Vagina (tissue), 2 donors: ENCODE results near the gene NBPF1. TPM values are rescaled to one million over a fixed set of nuclear protein-coding genes. Genes with fewer than 3 reads are reported as not detected.
"Not testable (repeated sequence)": the region's sequence is repeated elsewhere in the genome, so short reads cannot be mapped to it uniquely, and the experiment has no call there.

ENCODE experiments used
- DNase-seq, 2 donors: peaks; one replicate each; pipeline ENCODE4 v3.0.0-alpha.2; 2017; ENCODE audit errors: extremely low spot score in 2 of 2
- H3K27ac ChIP-seq: fragments of 200-600 bp; sonication (generic); one replicate; pipeline ENCODE4 v1.5.1; 2019
- H3K27me3 ChIP-seq: fragments of 200-600 bp; sonication (generic); one replicate; pipeline ENCODE4 v1.5.1; 2019
- H3K36me3 ChIP-seq, 2 donors: fragments of 200-600 bp; sonication (generic); one replicate each; pipeline ENCODE4 v1.5.1; 2017 to 2019
- H3K4me1 ChIP-seq: fragments of 200-600 bp; sonication (generic); one replicate; pipeline ENCODE4 v1.5.1; 2019
- H3K4me3 ChIP-seq, 2 donors: fragments of 200-600 bp; sonication (generic); 1 replicate in 1 of 2; 2 replicates in 1 of 2; pipeline ENCODE4 v1.5.1; 2016 to 2019
- H3K9me3 ChIP-seq: fragments of 200-600 bp; sonication (generic); one replicate; pipeline ENCODE4 v1.5.1; 2019
- POLR2A ChIP-seq, 2 donors: fragments of 450-650 bp; IDR thresholded peaks; one replicate each; pipeline ENCODE4 v1.6.1; 2017; ENCODE audit warnings: antibody characterized with exemption in 2 of 2, mild to moderate bottlenecking in 2 of 2, moderate library complexity in 2 of 2
- POLR2AphosphoS5 ChIP-seq, 2 donors: sonication (generic); formaldehyde crosslinking; IDR thresholded peaks; one replicate each; pipeline ENCODE4 v1.9.0; 2017; ENCODE audit warnings: antibody characterized with exemption in 2 of 2, mild to moderate bottlenecking in 2 of 2, low read depth in 1 of 2; ENCODE audit not compliant: insufficient read depth in 1 of 2
- intact Hi-C: fragments of 100-400 bp; cut with DNase I; formaldehyde crosslinking; loops from one replicate; pipeline ENCODE4 v1.15.1; 2023
- total RNA-seq: library from RNA; depleted of rRNA; stranded (reverse); fragments of >200 nt; gene quantifications from one replicate; pipeline ENCODE4 v1.2.3, GENCODE V29; 2016
- TF ChIP-seq, protein P1 (sequence below), 3 experiments: fragments of 450-650 bp in 2 of 3; fragments of 200-600 bp in 1 of 3; sonication (generic) in 1 of 3; IDR thresholded peaks; one replicate each; pipeline ENCODE4 v1.5.1; 2017 to 2019; ENCODE audit warnings: antibody characterized with exemption in 3 of 3, mild to moderate bottlenecking in 2 of 3, moderate library complexity in 2 of 3

The NBPF1 gene
- total RNA-seq, 1 donor from 2014 or later = 45.9 TPM

DNA sequence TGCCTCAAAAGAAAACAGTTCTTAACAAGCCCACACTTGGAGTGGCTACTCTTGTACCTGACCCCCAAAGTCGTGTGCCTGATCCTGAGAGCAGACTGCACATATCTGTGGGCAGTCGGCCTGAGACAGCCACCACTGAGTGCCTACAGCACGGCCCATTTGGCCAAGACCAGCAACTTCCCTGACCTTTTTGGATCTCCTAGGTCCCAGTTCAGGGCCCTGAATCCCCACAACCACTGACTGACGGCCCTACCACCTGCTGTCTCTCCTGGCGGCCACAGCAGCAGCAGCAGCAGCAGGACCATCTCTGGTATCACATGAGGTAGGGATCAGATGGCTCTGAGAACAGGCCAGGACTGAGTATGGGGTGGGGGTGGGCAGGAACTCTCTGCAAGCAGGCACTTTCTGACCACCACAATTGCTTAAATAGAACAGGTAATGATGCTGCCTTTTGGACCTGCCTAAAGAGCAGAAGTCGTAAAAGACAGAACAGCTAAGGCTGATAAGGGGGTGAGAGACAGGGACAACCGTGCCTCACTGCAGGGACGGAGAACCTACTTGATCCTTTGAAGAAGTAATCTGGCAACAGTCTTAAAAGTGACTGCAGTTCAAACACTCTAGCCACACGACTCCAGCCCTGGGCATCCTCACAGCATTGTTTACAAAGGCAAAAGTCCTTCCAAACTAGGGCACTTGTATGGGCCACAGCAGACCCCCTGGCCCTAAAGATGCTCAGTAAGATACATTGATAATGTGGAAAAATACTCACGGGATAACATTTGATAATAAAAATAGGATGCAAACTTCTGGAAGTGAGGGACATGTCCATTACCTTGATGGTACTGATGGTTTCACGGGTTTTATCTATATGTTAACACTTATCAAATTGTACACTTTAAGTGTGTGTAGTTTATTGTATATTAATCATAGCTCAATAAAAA is 26.0 kb upstream of the NBPF1 start:
- intact Hi-C loops, H3K4me3 ChIP-seq, H3K9me3 ChIP-seq, H3K27me3 ChIP-seq, H3K36me3 ChIP-seq, H3K27ac ChIP-seq: not testable (repeated sequence)
- peaks cover 32% of the 10 kb centered on the region for H3K4me1 ChIP-seq
- peak in 1 of 2 donors; percentile 98 for DNase-seq

- H3K4me1 ChIP-seq = peaks cover 21% of the 10 kb centered on the region
- intact Hi-C loops, H3K27me3 ChIP-seq, H3K9me3 ChIP-seq, H3K27ac ChIP-seq, H3K4me3 ChIP-seq: not testable (repeated sequence)
- peak in 1 of 2 donors; percentile 98 for DNase-seq
- H3K36me3 ChIP-seq = peaks cover 0 to 16% of the 10 kb centered on the region in 2 donors
Measured at GRCh38 chr1:16637941-16638778, 24.8 kb upstream of the NBPF1 start.

DNA sequence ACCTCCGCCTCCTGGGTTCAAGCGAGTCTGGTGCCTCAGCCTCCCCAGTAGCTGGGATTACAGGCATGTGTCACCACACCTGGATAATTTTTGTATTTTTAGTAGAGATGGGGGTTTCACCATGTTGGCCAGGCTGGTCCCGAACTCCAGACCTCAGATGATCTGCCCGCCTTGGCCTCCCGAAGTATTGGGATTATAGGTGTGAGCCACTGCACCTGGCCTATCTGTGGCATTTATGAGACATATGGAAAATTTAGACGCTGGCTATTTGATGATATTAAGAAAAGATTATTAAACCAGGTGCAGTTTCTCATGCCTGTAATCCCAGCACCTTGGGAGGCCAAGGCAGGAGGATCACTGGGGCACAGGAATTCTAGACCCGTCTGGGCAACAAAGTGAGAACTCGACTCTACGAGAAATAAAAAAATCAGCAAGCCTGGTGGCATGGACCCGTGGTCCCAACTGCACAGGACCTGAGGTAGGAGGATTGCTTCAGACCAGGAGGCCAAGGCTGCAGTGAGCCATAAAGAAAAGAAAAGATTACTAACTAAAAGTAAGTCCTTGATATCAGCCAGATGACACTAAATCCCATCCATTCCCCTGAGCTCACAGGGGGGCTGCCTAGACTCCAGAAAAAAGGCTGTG is 23.3 kb upstream of the NBPF1 start:
- H3K36me3 ChIP-seq = peaks cover 0 to 27% of the 10 kb centered on the region in 2 donors
- intact Hi-C loops, H3K4me1 ChIP-seq, H3K4me3 ChIP-seq, H3K27me3 ChIP-seq, H3K27ac ChIP-seq, H3K9me3 ChIP-seq: not testable (repeated sequence)
- peak in 1 of 2 donors; percentile 97 for DNase-seq

DNA sequence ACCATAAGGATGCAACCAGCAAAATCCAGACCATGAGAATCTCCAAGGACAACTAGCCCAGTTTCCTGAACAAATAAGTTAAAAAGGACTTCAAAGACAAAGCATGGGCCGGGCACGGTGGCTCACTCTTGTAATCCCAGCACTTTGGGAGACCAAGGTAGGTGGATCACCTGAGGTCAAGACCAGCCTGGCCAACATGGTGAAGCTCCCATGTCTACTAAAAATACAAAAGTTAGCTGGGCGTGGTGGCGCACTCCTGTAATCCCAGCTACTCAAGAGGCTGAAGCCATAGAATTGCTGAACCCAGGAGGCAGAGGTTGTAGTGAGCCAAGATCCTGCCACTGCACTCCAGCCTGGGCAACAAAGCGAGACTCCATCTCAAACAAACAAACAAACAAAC is 22.6 kb upstream of the NBPF1 start:
- H3K4me1 ChIP-seq, intact Hi-C loops, H3K9me3 ChIP-seq, H3K27me3 ChIP-seq, H3K27ac ChIP-seq, H3K4me3 ChIP-seq: not testable (repeated sequence)
- DNase-seq = peak in 1 of 2 donors; percentile 93
- H3K36me3 ChIP-seq = peaks cover 0 to 35% of the 10 kb centered on the region in 2 donors

DNA sequence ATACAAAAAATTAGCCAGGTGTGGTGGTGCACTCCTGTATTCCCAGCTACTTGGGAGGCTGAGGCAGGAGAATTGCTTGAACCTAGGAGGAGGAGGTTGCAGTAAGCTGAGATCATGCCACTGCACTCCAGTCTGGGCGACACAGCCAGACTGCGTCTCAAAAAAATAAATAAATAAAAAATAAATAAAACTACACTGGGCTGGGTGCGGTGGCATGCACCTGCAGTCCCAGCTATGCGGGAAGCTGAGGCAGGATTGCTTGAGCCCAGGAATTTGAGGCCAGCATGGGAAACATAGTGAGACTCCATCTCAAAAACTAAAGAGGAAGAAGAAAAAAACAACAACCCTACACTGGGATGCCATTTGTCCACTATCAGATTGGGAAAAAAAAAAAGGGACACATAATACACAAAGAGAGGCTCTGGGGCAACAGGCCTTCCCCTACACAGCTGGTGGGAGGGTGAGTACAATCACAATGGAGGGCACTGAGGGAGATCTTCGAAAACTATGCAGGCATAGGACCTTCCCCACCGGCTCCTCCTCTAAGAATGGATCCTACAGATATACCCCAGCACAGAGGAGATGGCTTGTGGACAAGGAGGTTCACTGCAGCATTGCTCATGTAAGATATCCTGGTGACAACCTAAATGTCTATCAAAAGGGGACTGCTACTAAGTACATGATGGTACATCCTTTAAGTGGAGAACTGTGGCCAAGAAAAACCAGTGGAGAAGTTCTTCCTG is 20.3 kb upstream of the NBPF1 start:
- DNase-seq = peak in 1 of 2 donors; percentile 98
- H3K4me1 ChIP-seq, intact Hi-C loops, H3K27me3 ChIP-seq, H3K27ac ChIP-seq, H3K4me3 ChIP-seq, H3K9me3 ChIP-seq: not testable (repeated sequence)
- H3K36me3 ChIP-seq = peaks cover 0 to 55% of the 10 kb centered on the region in 2 donors

DNA sequence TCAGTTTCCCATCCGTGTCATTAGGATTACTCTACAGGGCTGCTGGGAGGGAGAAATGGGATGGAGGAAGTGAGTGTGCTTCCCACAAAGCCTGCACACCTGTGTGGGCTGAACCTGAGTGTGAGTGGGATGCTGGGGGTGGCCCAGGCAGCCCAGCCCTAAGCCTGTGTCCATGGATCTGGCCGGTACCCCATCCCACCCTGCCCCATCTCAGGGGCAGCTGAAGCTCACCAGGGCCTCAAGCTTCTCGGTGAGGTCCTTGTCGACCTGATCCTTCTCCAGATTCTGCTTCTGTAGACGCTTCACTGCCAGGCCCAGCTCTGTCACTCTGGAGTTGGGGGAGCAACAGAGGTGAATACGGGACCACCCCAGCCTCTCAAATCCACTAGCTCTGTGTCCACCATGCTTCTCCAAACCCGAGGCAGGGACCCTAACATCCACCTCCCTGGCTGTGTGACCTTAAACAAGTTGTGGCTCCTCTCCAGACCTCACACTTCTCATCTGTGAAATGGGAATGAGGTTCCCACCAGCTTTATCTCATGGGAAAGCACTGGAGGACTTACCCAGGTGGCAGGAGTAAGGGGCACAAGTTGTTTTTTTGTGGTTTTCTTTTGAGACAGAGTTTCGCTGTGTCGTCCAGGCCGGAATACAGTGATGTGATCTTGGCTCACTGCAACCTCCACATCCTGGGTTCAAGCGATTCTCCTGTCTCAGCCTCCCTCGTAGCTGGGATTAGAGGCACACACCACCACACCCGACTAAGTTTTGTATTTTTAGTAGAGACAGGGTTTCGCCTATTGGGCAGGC is 18.9 kb upstream of the NBPF1 start:
- H3K9me3 ChIP-seq, H3K27ac ChIP-seq, H3K4me1 ChIP-seq, H3K27me3 ChIP-seq, H3K4me3 ChIP-seq, intact Hi-C loops: not testable (repeated sequence)
- peaks cover 0 to 67% of the 10 kb centered on the region in 2 donors for H3K36me3 ChIP-seq
- peak in 1 of 2 donors; percentile 97 for DNase-seq

DNA sequence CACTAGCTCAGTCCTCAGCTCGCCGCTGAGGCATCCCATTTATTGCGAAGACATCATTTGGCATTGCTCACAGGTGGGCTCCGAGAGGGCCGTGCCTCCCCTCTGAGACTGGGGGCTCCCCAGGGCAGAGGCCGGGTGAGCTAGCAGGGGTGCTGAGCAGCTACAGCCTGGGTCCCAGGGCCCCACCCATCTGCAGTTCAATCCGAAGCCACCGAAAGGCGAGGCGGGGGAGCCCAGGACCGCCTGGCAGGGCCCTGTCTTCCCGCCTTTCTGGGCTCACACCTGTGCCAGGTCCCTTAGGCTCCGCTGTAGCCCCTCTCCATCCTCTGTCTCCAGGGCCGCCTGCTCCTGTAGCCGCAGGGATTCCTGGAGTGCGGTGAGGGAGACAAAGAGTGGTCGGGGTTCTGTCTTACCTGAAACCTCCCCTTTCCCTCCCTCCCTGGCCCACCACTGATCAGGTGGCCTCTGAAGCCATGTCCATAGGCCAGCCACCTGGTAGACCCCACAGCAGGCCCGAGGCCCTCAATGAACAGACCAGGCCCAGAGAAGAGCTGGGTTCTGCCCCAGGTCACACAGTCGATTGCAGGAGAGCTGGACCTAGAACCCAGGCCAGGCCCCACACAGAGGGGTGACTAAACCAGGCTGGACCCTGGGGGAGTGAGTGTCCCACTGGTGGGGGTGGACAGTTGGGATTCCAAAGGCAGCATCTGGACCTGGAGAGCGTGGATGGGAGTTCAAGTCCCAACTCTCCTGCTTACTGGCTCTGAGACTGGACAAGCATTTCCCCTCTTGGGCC is 18.1 kb upstream of the NBPF1 start:
- H3K27ac ChIP-seq = no peak overlapping the region
- H3K27me3 ChIP-seq = no peaks in the 10 kb centered on the region
- peaks cover 0 to 72% of the 10 kb centered on the region in 2 donors for H3K36me3 ChIP-seq
- TF ChIP-seq, protein P1, sequence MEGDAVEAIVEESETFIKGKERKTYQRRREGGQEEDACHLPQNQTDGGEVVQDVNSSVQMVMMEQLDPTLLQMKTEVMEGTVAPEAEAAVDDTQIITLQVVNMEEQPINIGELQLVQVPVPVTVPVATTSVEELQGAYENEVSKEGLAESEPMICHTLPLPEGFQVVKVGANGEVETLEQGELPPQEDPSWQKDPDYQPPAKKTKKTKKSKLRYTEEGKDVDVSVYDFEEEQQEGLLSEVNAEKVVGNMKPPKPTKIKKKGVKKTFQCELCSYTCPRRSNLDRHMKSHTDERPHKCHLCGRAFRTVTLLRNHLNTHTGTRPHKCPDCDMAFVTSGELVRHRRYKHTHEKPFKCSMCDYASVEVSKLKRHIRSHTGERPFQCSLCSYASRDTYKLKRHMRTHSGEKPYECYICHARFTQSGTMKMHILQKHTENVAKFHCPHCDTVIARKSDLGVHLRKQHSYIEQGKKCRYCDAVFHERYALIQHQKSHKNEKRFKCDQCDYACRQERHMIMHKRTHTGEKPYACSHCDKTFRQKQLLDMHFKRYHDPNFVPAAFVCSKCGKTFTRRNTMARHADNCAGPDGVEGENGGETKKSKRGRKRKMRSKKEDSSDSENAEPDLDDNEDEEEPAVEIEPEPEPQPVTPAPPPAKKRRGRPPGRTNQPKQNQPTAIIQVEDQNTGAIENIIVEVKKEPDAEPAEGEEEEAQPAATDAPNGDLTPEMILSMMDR (IDR thresholded peaks at IDR 0.05) = no peak
- TF ChIP-seq POLR2AphosphoS5 (IDR thresholded peaks at IDR 0.05; ENCODE audit: insufficient read depth in 1 of 2, low read depth in 1 of 2) = no peak
- no peak for TF ChIP-seq POLR2A (IDR thresholded peaks at IDR 0.05)
- intact Hi-C loops = no loop called here
- no peaks in the 10 kb centered on the region for H3K4me1 ChIP-seq
- DNase-seq = peak; percentile 94 to 99
- H3K4me3 ChIP-seq = no peak overlapping the region
- no peaks in the 10 kb centered on the region for H3K9me3 ChIP-seq
